CD4-positive, alpha-beta T cell treated with Interleukin-21 for 1 hour (primary cell): Measurements from ENCODE around the gene LRCH1.
A peak's percentile ranks its signal among the peaks of the same experiment; 100 is the strongest.

ENCODE experiments used
- DNase-seq: peaks from one replicate; pipeline ENCODE4 v3.0.0-alpha.2; 2020

The LRCH1 gene

DNA sequence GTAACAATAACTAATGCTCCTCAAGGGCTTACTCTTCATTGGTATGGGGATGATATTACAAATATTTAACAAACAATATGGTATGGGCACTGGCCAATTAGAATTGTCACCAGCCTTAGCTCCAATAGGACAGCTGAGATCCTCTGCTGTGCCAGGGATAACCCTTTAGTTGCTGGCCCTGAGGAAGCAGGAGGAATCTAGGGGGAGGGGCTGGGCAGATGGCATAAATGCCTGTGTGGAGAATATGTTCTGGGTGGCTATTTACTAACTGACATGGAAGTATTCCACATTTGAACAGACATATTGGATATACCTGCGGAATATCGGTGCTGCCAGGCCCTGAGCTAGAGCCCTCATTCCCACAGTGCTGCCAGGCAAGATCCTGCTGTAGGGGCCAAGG lies 16.6 kb upstream of the LRCH1 start:
- no peak for DNase-seq

DNA sequence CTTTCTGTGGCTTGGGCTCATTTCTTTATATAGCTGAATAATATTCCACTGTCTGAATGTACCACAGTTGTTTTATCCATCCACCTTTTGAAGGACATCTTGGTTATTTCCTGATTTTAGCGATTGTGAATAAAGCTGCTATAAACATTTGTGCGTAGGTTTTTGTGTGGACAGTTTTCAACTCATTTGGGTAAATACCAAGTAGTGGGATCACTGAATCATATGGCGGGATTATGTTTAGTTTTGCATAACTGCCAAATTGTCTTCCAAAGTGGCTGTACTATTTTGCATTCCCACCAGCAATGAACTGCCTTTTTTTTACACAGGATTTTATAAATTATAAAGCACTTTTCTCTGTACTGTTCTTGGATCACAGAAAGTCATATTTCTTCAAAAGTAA lies 13.7 kb upstream of the LRCH1 start:
- DNase-seq = no peak

DNA sequence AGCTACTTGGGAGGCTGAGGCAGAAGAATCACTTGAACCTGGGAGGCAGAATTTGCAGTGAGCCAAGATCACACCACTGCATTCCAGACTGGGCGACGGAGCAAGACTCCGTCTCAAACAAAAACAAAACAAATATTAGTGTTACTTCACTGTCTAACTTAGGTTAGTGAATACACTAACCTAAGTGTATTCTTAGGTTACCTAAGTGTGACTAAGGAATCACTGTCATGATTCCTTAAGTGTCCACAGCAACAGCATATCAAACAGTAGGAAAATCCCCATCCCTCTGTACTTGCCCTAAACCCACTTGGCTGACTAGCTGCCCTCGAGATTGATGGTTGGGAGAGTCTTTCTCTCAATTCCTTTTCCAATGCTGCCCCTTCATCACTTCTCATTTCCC lies 11.8 kb upstream of the LRCH1 start:
- no peak for DNase-seq

DNA sequence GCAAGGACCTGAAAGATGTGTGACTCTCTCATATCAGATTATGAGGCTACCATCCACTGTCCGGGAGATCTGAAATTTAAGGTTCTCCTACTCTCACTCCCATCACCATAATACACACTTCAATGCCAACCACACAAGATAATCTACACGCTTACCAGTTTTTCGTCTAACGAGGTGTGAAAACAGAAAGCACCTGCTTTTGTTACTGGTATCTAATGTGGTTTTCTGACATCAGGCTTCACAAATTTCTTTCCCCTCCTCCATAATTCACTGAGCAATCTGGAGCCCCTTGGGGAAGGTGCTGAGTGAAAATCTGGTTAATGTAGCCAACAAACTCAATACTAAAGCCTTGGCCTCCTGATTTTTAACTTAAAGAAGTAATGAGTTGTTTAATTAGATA lies 10.1 kb upstream of the LRCH1 start:
- DNase-seq = no peak

DNA sequence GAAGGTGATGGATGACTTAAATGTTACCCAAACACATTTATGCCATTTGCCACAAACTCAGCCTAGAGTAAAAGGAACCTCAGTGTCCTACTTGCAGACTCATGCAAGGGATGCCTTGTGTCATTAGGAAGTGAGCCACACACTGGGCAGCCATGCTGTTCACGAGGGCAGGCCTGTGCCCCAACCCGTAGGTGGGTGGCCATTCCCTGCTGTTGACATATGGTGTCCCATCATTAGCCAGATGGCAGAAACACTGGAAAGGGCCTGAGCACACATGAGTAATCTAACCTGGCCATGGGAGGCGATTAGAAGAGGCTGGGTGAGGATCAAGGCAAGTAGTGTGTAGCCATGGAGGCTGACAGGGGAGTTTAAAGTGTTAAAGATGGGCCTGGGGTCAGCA lies 9.7 kb upstream of the LRCH1 start:
- no peak for DNase-seq

DNA sequence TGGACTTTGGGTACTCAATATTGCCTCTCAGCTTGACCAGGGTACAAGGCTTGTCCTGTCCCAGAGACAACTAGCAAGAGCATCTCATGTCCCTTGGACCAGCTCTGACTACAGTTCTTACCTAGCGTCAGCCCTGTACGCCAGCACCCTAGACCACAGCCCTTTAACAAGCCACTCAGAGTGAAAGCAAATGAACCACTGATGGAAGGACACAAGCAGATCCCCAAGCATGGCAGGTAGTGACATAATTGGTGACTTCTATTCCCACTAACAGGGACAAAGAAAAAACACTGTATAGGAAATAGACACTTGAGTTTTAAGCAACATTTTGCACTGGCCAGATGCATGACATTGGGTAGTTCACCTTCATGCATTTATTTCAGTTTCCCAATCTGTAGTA lies 8.8 kb upstream of the LRCH1 start:
- no peak for DNase-seq

DNA sequence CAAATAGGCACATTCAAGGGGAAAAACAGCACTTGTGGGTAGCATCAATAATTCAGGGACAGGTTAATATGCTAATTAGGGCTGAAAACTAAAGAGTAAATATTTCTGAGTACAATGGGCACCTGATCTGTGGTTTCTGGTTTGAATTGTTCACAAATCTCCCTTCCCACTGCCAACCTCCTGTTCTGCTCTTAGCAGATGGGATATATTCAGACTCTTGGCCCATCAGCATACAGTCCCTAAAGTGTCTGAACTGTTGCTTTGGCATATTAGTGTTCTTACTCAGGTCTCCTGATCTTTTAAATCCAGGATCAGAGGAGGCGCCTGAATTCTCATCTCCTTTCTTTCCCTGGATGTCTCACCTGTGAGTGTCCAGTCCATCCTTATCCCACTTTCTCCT lies 8.2 kb upstream of the LRCH1 start:
- no peak for DNase-seq

DNA sequence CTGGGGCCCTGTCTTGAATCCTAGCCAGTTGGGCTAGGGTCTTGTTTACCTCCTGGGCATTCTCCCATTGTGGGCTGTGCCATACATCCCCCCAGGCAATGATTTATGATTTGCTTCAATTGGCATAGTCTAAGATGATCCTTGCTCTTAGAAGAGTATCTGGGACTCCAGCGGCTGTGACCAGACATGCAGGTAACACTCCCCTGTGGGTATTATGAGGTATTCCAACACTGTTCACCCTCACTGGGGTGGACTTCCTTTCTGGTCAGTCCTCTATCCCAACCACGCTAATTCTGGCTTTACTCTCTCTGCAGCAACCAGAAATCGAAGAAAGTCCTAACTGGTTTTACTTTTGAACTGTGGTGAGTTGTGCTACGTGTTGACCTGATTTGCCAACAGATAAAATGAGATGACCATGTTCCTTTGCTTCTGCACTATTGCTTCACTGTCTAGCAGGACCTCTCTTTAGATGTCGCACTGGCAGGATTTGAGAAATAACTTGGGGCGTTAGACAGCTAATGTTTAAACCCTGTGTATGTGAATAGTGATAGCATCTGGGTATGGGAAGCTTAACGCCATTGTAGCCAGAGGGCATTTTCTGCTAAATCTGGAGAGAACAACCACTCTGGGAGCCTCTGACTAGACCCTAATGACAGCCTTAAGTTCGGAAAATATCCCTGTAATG lies 6.7 kb upstream of the LRCH1 start:
- DNase-seq = no peak

DNA sequence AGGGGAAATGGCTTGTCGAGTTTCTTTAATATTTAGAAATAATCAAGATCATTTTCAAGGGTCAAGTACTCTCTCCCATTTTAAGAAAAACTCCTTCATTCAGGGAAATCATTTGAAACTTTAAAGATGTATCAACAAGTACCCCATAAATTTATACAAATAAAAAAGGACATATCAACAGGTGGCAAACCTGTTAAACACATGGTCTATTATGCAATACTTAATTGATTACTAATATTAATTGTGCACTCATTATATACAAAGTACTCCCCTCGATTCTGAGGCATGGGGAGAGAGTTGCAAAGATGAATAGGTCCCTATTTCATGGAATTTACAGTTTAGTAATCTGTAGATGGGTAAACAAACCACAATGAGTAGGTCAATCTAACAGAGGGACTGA lies 2.1 kb upstream of the LRCH1 start:
- no peak for DNase-seq

DNA sequence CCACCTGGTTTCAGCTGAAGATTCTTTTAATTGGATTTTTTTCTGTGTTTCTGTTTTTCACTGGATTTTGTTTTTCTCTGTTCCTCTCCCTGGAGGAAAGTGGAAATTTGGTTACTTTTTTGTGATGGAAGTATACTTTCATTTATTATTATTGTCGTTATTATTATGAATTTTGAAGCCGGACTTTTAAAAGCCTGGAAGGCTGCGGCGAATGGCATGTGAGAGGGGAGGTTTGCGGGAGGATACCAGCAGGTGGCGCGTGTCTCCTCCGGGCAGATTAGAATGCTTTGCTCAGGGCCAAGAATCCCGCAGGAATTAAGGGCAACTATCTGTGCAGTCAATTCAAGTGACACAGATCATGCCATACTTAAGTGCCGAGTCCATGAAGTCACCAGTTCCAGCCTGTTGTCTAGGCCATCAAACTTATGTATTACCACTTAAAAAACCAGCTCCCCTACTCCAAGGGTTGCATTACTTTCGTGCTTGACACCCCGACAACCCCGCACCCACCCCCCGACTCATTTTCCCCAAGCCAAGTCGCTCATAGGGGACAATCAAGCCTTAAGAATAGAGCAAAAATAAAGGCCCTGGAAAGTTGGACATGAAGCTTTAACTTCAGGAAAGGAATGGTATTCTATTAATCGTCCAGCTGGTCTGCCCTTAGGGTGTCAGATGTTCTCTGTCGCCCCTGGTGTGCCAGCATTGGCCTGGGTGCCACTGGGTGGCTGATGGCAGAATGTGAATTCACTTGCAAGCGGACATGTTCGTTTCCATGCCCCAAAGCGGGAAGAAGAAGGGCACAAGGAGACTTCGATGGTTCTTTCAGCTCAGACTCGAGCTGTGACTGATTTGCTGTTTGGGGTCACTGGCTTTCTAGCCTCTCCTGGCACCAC lies 1.3 kb upstream of the LRCH1 start:
- peak; percentile 59 for DNase-seq

DNA sequence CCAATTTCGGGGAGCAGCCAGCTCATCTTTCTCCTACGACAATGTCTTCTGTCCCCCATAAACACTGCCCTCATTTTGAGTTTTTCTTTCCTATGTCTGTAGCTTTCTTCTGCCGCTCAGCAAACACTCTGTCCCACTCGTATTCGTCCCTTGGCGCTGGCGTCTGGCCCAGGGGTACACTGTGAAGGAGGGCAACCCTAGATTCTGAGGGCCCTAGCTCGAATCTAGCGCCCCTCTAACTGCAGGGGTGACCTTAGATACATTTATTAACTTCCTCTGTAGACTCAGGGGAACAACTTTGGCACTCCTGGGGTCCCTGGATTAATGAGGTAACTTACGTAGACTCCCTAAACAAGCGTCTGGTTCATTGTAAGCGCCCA lies 677 bp upstream of the LRCH1 start:
- no peak for DNase-seq

DNA sequence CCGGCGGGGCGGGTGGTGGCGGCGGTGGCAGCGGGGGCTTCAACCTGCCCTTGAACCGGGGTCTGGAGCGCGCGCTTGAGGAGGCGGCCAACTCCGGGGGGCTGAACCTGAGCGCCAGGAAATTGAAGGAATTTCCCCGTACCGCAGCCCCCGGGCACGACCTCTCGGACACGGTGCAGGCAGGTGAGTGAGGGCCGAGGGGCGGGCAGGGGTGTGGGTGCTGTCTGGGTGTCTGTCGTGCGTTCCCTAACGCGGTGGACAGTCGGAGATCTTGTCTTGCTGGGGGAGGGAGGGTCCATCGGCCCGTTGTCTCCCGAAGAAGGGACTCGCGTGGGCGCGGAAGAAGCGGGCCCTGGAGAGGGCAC lies 533 bp downstream of the LRCH1 start:
- DNase-seq = no peak

DNA sequence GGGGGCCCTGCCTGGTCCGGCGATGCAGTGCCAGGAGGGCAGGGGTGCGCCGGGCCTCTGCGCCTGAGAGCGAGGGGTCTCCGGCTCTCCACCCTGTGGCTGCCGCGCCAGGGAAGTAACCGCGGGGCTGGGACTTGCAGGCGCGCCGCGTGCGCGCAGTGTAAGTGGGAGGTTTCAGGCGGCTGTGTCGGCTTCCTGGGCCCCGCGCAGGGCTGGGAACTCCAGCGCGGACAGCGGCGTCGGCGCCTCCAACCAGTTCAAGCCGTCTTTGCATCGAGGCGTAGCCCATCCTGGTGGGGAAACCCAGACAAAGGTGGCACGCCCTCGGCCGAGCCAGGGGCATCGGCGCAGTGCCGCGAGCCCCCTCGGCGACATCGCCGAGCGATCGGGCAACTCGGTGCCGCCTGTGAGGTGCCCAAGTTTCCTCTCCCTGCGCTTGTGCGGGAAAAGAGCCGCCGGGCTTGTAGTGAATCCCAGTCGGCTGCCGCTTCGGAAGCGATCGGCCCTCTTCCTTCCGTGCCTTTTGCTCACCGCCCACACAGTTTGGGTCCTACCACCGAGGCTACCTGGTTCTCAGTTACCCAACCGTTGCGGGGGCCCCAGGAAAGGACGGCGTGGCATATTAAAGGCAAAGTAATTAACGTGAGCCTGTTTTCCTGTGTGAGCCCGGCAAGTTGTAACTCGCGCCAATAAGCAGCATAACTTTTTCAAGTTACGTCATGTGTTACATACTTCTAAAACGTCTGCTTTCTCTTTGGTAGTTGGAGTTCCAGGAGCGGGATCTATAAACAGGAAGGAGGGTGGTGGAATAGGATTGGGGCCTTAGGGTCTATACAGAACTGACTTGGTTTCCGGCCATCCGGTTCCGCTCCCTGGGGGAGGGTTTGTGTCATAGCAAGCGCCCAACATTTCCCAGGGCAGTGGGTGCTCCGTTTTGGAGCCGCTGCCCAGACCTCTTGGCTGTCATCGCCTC lies 1.2 kb downstream of the LRCH1 start:
- DNase-seq = peak; percentile 74

DNA sequence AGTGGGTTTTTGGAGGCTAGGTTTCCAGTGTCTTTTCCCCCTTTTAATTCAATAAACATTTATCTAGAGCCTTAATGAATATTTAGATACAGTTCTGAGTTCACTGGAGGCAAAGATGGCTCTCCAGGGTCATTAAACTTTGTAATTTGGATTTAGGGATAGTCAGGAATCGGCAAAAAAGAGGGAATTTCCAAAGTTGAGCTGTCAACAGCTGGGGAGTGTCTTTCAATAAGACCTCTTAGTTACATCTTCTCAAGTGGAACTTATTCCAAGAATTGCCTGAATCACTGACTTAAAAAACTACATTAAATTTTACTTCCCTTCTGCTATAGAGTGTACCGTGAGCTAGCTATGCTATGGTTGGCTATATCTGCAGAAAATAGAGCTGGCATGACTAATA lies 2.0 kb downstream of the LRCH1 start:
- no peak for DNase-seq

DNA sequence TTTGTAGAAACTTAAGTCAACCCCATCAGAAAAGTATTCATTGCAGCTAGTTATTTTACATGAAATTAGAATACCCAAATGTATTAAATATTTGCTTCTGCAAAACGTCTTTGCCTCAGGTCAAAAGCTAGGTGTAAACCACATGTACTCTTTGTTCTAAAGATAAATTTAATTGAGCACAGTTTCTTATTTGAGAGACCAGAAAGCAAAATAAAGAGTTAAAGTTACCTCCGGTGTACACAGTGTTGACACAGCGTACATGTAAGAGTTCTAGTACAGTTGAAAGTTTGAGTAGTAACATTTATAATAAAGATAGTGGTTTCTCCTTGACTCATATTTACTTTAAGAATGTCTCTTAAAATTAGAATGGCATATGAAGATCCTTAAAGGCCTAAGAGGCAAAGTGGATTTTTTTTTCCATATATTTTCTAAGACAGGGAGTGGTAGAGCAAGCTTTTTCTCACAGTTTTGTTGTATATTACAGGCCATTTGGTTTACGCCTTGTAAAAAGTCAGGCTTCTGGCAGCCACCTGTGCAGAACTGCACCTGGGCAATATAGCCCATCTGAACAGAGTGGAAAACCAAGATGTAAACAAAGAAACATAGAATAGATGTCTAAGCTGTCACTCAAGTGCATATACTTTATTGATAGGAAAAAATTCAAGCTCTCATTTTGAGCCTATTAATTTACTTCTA lies 2.9 kb downstream of the LRCH1 start:
- DNase-seq = no peak

DNA sequence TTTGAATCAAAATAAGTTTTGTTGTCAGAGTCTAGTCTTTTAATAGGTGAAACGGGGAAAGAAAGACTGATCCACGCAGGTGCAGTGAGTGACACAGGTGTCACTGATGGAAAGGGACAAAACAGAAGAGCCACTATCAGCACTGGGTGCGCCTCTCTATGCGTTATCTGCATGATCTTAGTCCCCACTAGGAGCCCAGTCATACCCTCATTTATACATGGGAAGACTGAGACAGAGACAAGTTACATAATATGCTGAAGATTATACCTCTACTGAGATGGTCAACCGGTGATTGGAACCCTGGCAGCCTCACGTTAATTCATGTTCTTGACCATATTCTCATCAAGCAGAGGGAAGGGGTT lies 3.4 kb downstream of the LRCH1 start:
- no peak for DNase-seq

DNA sequence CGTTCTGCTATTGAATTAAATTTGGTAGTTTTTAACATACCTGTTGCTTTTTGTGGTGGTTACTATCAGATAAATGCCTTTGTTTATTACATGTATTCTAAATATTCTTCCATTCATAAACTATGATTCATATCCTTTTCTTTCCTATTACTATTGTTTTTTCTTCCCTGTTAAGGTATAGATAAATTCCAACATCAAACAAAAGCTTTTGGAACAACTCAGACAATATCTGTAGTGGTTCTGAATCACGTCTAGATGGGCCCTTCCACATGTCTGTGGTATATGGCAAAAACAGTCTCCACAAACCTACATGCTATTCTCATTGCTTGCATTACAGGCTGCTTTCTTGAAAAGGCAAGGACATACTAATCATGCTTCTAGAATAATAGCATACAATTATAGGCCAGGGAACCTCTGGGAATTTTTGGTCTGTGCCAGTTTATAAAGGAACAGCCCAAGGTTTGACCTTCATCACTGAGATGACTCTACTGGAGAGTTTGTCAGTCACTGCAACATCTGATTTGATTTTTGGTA lies 6.4 kb downstream of the LRCH1 start:
- no peak for DNase-seq

DNA sequence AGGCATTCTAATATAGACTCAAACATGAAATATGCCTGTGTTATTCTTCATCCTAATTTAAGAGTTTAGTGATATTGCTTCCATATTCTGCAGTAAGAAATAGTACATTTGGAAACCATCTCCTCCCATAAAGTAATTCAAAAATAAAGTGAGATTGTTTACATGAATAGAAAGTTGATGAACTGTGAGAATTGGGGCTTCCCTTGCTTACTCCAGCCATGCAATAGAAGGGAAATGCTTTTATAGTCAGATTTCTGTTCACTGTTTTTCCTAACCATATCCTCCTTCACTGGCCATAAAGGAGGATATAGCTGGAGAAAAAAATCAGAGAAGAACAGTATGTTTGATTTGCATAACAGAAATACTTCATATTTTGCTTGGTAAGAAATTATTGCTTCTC lies 7.8 kb downstream of the LRCH1 start:
- DNase-seq = no peak

DNA sequence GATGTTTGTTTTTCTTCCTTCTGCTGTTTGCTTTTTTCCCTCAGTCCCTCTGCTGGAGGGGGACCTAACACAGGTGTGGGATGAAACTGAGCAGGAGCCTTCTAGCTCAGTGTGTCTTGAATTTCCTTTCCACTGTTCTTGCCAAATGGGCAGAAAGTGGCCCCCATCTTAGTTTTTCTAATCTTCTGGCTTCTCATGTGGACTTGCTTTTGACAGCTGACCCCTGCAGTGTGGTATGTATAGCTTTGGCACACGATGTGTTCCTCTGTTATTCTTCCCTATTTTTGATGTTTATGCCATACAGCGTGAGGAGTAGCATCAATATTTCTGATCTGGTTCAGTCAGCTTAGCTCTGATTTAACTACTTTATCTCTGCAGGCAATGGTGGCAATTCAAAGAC lies 8.3 kb downstream of the LRCH1 start:
- no peak for DNase-seq

DNA sequence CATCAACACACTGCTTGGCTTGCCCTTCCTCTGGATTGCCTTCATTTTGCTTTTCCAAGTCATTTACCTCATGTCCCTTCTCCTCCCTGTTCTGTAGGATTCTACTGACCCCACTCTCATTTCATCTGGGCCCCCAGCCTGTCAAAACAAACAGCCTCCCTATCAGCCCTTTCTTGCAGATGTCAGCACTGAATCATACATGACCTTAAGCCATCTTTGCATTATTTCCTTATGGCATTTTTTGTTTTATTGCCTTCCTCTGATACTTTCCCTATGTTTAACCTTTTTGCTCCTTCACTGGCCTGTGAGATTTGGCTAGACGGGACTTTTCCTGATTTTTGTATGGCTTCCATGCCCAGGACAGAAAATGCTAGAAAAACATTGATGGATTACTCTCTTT lies 8.7 kb downstream of the LRCH1 start:
- no peak for DNase-seq

DNA sequence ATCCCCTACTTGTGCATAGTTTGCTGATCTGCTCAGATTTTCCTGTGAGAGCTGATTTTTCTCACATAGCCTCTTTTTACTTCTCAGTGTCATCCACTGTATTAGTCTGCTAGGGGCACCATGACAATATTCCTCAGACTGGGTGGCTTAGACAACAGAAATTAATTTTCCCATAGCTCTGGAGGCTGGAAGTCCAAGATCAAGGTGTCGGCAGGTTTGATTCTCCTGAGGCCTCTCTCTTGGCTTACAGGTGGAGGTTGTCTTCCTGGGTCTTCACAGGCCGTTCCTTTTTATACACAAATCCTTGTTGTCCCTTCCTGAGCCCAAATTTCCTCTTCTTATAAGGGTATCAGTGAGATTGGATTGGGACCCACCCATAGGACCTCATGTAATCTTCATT lies 9.2 kb downstream of the LRCH1 start:
- no peak for DNase-seq

DNA sequence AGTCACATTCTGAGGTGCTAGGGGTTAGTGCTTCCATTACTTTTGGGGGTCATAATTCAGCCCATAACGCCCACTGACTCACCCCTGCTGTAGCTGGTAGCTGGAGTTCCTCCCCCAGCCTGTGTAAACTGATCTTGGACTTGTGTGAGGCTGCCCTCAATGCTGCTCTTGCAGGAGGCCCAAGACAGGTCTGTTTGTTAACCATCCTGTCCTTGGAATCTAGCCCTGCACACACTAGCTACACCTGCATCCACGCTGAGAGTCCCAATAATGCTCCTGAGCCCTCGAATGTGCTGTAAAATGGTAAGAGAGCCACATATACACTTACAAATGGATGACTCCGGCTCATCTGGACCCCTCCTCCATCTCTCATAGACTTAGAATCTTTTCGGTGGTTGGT lies 9.6 kb downstream of the LRCH1 start:
- DNase-seq = no peak
